Left ventricle myocardium inferior (tissue), 1 donor: ENCODE data around the gene TEX19. TPM values are rescaled to one million over a fixed set of nuclear protein-coding genes. Genes with fewer than 3 reads are reported as not detected.

Experiments used
- DNase-seq: peaks from one replicate; pipeline ENCODE4 v3.0.0-alpha.2; 2020
- H3K27ac ChIP-seq: fragments of 200-600 bp; replicated peaks from 2 replicates; pipeline ENCODE4 v1.8.0; 2021
- H3K27me3 ChIP-seq: fragments of 200-600 bp; 2 replicates; pipeline ENCODE4 v1.8.0; 2021; ENCODE audit warnings: low read depth
- H3K36me3 ChIP-seq: fragments of 200-600 bp; 2 replicates; pipeline ENCODE4 v1.8.0; 2021
- H3K4me1 ChIP-seq: fragments of 200-600 bp; 2 replicates; pipeline ENCODE4 v1.8.0; 2021
- H3K4me3 ChIP-seq: fragments of 200-600 bp; 2 replicates; pipeline ENCODE4 v1.8.0; 2021; ENCODE audit warnings: mild to moderate bottlenecking, moderate library complexity
- H3K9me3 ChIP-seq: fragments of 200-600 bp; replicated peaks from 2 replicates; pipeline ENCODE4 v1.8.0; 2021
- intact Hi-C: fragments of 100-400 bp; cut with micrococcal nuclease; formaldehyde crosslinking; loops from one replicate; pipeline ENCODE4 v1.11.0; 2022
- total RNA-seq: library from RNA; stranded (reverse); fragmentation: NEBNext Ultra II Directional; extraction: Animal tissue kit (Norgen Biotek cat#: 25700); gene quantifications from one replicate; pipeline ENCODE4 v1.2.1, GENCODE V29; 2021
- TF ChIP-seq, protein P1 (sequence below): fragments of 200-600 bp; IDR thresholded peaks from 2 replicates; pipeline ENCODE4 v1.8.0; 2021; ENCODE audit warnings: antibody characterized with exemption, mild to moderate bottlenecking, borderline replicate concordance
- donor health status: DM: no; HTN: yes; CAD: no; lungs with severe emphysema.

The TEX19 gene
- total RNA-seq, 1 donor from 2014 or later, result not detected

DNA sequence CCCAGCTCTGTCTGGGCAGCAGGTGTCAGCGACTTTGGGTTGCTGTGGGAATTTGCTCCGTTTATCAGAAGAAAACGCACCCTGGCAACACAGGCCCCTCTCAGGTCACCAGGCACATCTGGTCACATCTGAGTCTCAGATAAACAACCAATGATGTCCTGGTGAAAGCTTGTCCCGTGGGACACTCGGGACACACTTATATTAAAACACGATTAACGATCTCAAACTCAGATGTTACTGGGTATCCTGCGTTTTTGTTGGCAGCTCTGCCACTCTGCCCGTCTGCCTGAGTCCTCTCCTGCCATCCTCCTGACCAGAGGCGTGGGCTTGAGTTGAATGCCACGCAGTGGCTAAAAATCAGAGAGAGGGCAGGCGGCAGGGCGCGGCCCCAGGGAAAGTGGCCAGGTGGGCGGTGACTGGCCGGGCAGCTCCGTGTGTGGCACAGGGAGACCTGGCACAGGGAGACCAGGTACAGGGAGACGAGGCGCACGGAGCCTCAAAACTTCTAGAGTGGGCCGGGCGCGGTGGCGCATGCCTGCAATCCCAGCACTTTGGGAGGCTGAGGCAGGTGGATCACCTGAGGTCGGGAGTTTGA is 27.6 kb upstream of the TEX19 start:
- peaks cover 57% of the 10 kb centered on the region for H3K4me1 ChIP-seq
- H3K36me3 ChIP-seq, result no peaks in the 10 kb centered on the region
- TF ChIP-seq, protein P1, sequence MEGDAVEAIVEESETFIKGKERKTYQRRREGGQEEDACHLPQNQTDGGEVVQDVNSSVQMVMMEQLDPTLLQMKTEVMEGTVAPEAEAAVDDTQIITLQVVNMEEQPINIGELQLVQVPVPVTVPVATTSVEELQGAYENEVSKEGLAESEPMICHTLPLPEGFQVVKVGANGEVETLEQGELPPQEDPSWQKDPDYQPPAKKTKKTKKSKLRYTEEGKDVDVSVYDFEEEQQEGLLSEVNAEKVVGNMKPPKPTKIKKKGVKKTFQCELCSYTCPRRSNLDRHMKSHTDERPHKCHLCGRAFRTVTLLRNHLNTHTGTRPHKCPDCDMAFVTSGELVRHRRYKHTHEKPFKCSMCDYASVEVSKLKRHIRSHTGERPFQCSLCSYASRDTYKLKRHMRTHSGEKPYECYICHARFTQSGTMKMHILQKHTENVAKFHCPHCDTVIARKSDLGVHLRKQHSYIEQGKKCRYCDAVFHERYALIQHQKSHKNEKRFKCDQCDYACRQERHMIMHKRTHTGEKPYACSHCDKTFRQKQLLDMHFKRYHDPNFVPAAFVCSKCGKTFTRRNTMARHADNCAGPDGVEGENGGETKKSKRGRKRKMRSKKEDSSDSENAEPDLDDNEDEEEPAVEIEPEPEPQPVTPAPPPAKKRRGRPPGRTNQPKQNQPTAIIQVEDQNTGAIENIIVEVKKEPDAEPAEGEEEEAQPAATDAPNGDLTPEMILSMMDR, result no peak
- no peaks in the 10 kb centered on the region for H3K9me3 ChIP-seq
- DNase-seq, result no peak
- peaks cover 65% of the 10 kb centered on the region for H3K27me3 ChIP-seq
- no peak overlapping the region for H3K27ac ChIP-seq
- intact Hi-C loops, result no loop called here
- H3K4me3 ChIP-seq, result no peak overlapping the region

- DNase-seq, result peak; percentile 48
- H3K4me3 ChIP-seq, result peak overlapping the region; percentile 70
- H3K4me1 ChIP-seq, result peaks cover 57% of the 10 kb centered on the region
- H3K9me3 ChIP-seq, result no peaks in the 10 kb centered on the region
- intact Hi-C loops, result no loop called here
- no peaks in the 10 kb centered on the region for H3K36me3 ChIP-seq
- TF ChIP-seq, protein P1, result no peak
- H3K27ac ChIP-seq, result peak overlapping the region; percentile 83
- peaks cover 57% of the 10 kb centered on the region for H3K27me3 ChIP-seq
Observed at GRCh38 chr17:82332669-82333278, 26.3 kb upstream of the TEX19 start.

GRCh38 chr17:82333279-82334171 is 25.5 kb upstream of the TEX19 start, which contains the start of gene SECTM1:
Gene SECTM1, minus strand, starts transcription at chr17:82333766. Its CDS starts 6,526 bp downstream, at chr17:82327240.
- Histone ChIP-seq H3K36me3 (no peaks in the 10 kb centered on the region), H3K4me3 (peak within 1 kb of the TSS; percentile 70), H3K27ac (peak within 1 kb of the TSS; percentile 83), H3K9me3 (no peaks in the 10 kb centered on the region), H3K27me3 (peaks cover 51% of the 10 kb centered on the region), H3K4me1 (peaks cover 58% of the 10 kb centered on the region)
- peak; percentile 66 for DNase-seq
- TF ChIP-seq, protein P1, result no peak
- intact Hi-C loops, result no loop called here

DNA sequence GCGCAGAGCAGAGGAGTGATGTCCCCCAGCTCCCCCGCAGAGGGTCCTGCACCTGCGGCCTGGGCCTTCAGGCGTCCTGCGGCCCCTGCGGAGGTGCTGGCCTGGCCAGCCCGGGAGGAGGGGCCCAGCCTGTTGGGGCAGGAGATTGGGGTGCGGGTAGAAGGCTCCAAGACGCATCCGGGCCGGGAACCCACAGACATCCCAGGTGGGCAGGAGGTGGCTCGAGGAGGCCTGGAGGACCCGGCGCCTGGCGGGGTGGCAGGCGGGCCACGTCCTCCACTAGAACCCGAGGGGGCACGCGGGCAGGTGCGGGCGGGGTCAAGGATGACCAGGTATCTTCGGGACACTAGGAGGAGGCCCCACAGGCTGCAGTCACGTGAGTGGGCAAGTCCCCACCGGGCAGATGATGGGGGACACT is 24.8 kb upstream of the TEX19 start:
- Histone ChIP-seq H3K36me3 (no peaks in the 10 kb centered on the region), H3K9me3 (no peaks in the 10 kb centered on the region), H3K4me1 (peaks cover 65% of the 10 kb centered on the region), H3K4me3 (peak overlapping the region; percentile 70), H3K27ac (peak overlapping the region; percentile 83), H3K27me3 (peaks cover 45% of the 10 kb centered on the region)
- no peak for DNase-seq
- intact Hi-C loops, result no loop called here
- TF ChIP-seq, protein P1, result no peak

- intact Hi-C loops, result no loop called here
- Histone ChIP-seq H3K27ac (peak overlapping the region; percentile 83), H3K4me1 (peaks cover 70% of the 10 kb centered on the region), H3K36me3 (no peaks in the 10 kb centered on the region), H3K9me3 (no peaks in the 10 kb centered on the region), H3K27me3 (peaks cover 39% of the 10 kb centered on the region), H3K4me3 (peak overlapping the region; percentile 70)
- DNase-seq, result no peak
- TF ChIP-seq, protein P1, result no peak
Observed at GRCh38 chr17:82334622-82335394, 24.2 kb upstream of the TEX19 start.
